A549 (cell line): Measurements from ENCODE around the gene CEP162.
"Not testable (repeated sequence)": the region's sequence is repeated elsewhere in the genome, so short reads cannot be mapped to it uniquely, and the experiment has no call there.

ENCODE experiments used
- EP300 ChIP-seq, 2 experiments: fragments of >200 bp; sonication (Bioruptor Twin); formaldehyde crosslinking; IDR thresholded peaks; 2 replicates in 1 of 2; 3 replicates in 1 of 2; pipeline ENCODE4 v1.6.1; 2016 to 2017
- POLR2A ChIP-seq: IDR thresholded peaks from 2 replicates; pipeline ENCODE4 v1.6.1; 2012; ENCODE audit warnings: mild to moderate bottlenecking, low read length
- TF ChIP-seq, protein P1 (sequence below): fragments of >200 bp; sonication (Bioruptor Twin); formaldehyde crosslinking; IDR thresholded peaks from 3 replicates; pipeline ENCODE4 v1.5.1; 2016

DNA sequence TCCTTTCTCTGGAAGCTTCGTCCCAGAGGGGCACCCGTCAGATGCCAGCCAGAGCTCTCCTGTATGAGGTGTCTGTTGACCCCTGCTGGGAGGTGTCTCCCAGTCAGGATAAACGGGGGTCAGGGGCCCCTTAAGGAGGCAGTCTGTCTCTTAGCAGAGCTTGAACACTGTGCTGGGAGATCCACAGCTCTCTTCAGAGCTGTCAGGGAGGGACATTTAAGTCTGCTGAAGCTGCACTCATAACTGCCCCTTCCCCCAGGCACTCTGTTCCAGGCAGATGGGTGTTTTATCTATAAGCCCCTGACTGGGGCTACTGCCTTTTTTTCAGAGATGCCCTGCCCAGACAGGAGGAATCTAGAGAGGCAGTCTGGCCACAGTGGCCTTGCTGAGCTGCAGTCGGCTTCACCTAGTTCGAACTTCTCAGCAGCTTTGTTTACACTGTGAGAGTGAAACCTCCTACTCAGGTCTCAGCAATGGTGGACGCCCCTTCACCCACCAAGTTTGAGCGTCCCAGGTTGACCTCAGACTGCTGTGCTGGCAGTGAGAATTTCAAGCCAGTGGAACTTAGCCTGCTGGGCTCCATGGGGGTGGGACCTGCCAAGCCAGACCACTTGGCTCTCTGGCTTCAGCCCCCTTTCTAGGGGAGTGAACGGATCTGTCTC is 112.4 kb downstream of the CEP162 start:
- TF ChIP-seq EP300 (IDR thresholded peaks at IDR 0.05); POLR2A: not testable (repeated sequence)
- TF ChIP-seq, protein P1, sequence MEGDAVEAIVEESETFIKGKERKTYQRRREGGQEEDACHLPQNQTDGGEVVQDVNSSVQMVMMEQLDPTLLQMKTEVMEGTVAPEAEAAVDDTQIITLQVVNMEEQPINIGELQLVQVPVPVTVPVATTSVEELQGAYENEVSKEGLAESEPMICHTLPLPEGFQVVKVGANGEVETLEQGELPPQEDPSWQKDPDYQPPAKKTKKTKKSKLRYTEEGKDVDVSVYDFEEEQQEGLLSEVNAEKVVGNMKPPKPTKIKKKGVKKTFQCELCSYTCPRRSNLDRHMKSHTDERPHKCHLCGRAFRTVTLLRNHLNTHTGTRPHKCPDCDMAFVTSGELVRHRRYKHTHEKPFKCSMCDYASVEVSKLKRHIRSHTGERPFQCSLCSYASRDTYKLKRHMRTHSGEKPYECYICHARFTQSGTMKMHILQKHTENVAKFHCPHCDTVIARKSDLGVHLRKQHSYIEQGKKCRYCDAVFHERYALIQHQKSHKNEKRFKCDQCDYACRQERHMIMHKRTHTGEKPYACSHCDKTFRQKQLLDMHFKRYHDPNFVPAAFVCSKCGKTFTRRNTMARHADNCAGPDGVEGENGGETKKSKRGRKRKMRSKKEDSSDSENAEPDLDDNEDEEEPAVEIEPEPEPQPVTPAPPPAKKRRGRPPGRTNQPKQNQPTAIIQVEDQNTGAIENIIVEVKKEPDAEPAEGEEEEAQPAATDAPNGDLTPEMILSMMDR = not testable (repeated sequence)
